Gastrocnemius medialis (tissue), 4 donors: Measurements from ENCODE around the gene IKZF4. TPM values are rescaled to one million over a fixed set of nuclear protein-coding genes. Genes with fewer than 3 reads are reported as not detected.
"Not testable (repeated sequence)": the region's sequence is repeated elsewhere in the genome, so short reads cannot be mapped to it uniquely, and the experiment has no call there.

Experiments
- ATAC-seq, 2 donors: fragments of 150-250 bp; one replicate each; pipeline ENCODE4 v1.9.1; 2016
- DNase-seq, 2 donors: peaks; one replicate each; pipeline ENCODE4 v3.0.0-alpha.2; 2019
- H3K27ac ChIP-seq, 4 donors: fragments of 200-600 bp; sonication (generic); 1 replicate in 1 of 4; 2 replicates in 3 of 4; pipeline ENCODE4 v1.5.1; 2016 to 2018; ENCODE audit warnings: mild to moderate bottlenecking in 2 of 4, moderate library complexity in 1 of 4
- H3K27me3 ChIP-seq, 3 donors: fragments of 200-600 bp; sonication (generic) in 2 of 3; 1 replicate in 1 of 3; 2 replicates in 2 of 3; pipeline versions ENCODE4 v1.5.1 to v1.6.0; 2016 to 2019; ENCODE audit warnings: mild to moderate bottlenecking in 1 of 3, moderate library complexity in 1 of 3
- H3K36me3 ChIP-seq, 2 donors: fragments of 200-600 bp; sonication (generic) in 1 of 2; one replicate each; pipeline ENCODE4 v1.5.1; 2017 to 2018
- H3K4me1 ChIP-seq, 2 donors: fragments of 200-600 bp; sonication (generic) in 1 of 2; one replicate each; pipeline ENCODE4 v1.5.1; 2016 to 2017; ENCODE audit warnings: mild to moderate bottlenecking in 2 of 2
- H3K4me3 ChIP-seq, 4 donors: fragments of 200-600 bp; sonication (generic) in 3 of 4; 1 replicate in 1 of 4; 2 replicates in 3 of 4; pipeline ENCODE4 v1.5.1; 2016 to 2019; ENCODE audit warnings: mild to moderate bottlenecking in 2 of 4
- H3K9me3 ChIP-seq, 3 donors: fragments of 200-600 bp; sonication (generic) in 2 of 3; 1 replicate in 1 of 3; 2 replicates in 2 of 3; pipeline ENCODE4 v1.5.1; 2016 to 2019
- CTCF ChIP-seq, 5 experiments: fragments of 450-650 bp in 3 of 5; fragments of 200-600 bp in 2 of 5; sonication (generic) in 2 of 5; IDR thresholded peaks in 4 of 5; conservative IDR thresholded peaks in 1 of 5; 1 replicate in 4 of 5; 2 replicates in 1 of 5; pipeline ENCODE4 v1.5.1; 2016 to 2019; ENCODE audit warnings: antibody characterized with exemption in 5 of 5, mild to moderate bottlenecking in 3 of 5, moderate library complexity in 3 of 5
- POLR2A ChIP-seq, 2 donors: fragments of 450-650 bp; IDR thresholded peaks; one replicate each; pipeline ENCODE4 v1.6.1; 2017; ENCODE audit warnings: antibody characterized with exemption in 2 of 2, mild to moderate bottlenecking in 2 of 2, moderate library complexity in 2 of 2
- in situ Hi-C, 4 donors: fragments of 200-750 bp; cut with MboI; loops; one replicate each; pipeline versions ENCODE4 v1.15.0 to v1.8.0; 2017; ENCODE audit warnings: low sequenced_read_pairs in 4 of 4
- intact Hi-C: fragments of 100-400 bp; cut with DNase I; formaldehyde crosslinking; loops from one replicate; pipeline ENCODE4 v1.15.1; 2023; ENCODE audit warnings: low total_unique reads
- total RNA-seq, 4 donors: library from RNA; depleted of rRNA; stranded (reverse); fragments of >200 nt; gene quantifications; one replicate each; pipeline versions ENCODE4 v1.1.0 to v1.2.3, GENCODE V29; 2016

The IKZF4 gene
- total RNA-seq, 4 donors from 2014 or later, result 4.0 to 6.3 (median 5.6) TPM

DNA sequence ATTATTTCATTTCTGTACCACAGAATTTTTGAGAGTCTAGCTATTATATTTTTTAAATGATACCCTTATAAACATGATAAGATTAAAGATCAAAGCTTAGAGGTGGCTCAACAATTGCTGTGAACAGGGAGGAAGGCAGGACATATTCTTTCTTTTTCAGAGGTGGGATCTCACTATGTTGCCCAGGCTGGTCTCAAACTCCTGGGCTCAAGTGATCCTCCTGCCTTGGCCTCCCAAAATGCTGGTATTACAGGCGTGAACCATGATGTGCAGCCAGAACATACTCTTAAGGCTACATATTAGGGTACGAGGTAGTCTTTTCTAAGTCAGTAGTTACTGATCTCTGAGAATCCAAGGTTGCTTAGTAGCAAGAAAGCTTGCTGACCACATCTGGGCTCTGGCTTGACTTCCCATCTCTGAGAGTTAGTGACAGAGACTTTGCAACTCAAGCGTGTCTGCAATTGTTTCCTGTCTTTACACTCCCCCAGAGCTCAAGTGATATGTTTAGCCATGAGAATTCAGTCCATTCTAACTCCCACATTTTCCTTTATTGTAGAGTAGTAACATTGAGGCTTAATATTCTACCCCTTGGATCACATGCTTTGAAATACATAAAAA lies 38.4 kb upstream of the IKZF4 start:
- peaks cover 2 to 3% of the 10 kb centered on the region in 2 donors for H3K4me1 ChIP-seq
- H3K27ac ChIP-seq, result no peak overlapping the region
- ATAC-seq, result no peak
- DNase-seq, result no peak
- no peaks in the 10 kb centered on the region for H3K27me3 ChIP-seq
- in situ Hi-C loops (no loop called here), intact Hi-C loops (no loop called here)
- H3K9me3 ChIP-seq, result no peaks in the 10 kb centered on the region
- H3K4me3 ChIP-seq, result no peak overlapping the region
- no peak for TF ChIP-seq POLR2A (IDR thresholded peaks at IDR 0.05)
- TF ChIP-seq CTCF (IDR thresholded peaks at IDR 0.05 in 4 of 5, conservative IDR thresholded peaks at IDR 0.05 in 1 of 5), result no peak
- peaks cover 0 to 50% of the 10 kb centered on the region in 2 donors for H3K36me3 ChIP-seq

DNA sequence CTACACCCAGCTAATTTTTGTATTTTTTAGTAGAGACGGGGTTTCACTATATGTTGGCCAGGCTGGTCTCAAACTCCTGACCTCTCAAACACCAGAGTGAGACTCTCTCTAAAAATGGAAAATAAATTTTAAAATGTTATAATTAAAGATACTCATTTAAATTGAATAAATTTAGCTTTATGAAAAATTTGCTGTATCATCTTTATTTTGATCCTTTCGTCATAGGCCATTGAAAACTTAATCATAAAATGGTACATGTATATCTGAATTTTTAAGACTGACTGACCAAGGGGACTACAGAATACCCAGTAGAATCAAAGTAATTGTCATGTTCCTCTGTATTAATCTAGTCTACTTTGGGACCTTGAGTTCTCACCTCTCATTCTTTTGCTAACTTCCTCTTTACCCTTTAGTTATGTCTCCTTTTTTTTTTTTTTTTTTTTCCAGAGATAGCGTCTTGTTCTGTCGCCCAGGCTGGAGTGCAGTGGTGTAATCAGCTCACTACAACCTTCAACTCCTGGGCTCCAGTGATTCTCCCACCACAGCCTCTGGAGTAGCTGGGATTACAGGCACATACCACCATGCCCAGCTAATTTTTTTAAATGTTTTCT lies 37.5 kb upstream of the IKZF4 start:
- H3K36me3 ChIP-seq, result peaks cover 0 to 59% of the 10 kb centered on the region in 2 donors

DNA sequence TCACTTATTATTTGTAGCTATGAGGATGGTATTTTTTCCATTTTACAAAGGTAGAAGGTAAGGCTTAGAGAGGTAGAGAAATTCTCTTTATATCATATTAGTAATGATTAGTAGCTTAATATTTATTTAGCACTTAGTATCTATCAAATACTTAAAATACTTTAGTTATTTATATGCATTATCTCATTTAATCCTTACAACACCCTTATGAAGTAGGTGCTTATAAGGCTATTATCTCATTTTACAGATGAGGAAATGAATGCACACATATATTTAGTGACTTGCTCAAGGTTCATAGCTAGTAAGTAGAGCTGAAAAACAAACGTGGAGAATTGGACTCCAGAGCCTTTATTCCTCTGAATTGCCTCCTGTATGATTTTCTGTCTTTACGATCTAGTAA lies 36.0 kb upstream of the IKZF4 start:
- in situ Hi-C loops (no loop called here), intact Hi-C loops (no loop called here)
- ATAC-seq, result no peak
- Histone ChIP-seq H3K4me3 (no peak overlapping the region), H3K27ac (no peak overlapping the region), H3K27me3 (no peaks in the 10 kb centered on the region), H3K9me3 (no peaks in the 10 kb centered on the region), H3K36me3 (peaks cover 0 to 68% of the 10 kb centered on the region in 2 donors), H3K4me1 (no peaks in the 10 kb centered on the region)
- TF ChIP-seq POLR2A (IDR thresholded peaks at IDR 0.05), result no peak
- no peak for TF ChIP-seq CTCF (IDR thresholded peaks at IDR 0.05 in 4 of 5, conservative IDR thresholded peaks at IDR 0.05 in 1 of 5)
- no peak for DNase-seq

More for the DNA sequence above, 37.5 kb upstream of the IKZF4 start:
- no peak for TF ChIP-seq CTCF (IDR thresholded peaks at IDR 0.05 in 4 of 5, conservative IDR thresholded peaks at IDR 0.05 in 1 of 5)
- DNase-seq (no peak), ATAC-seq (no peak)
- no peak overlapping the region for H3K4me3 ChIP-seq
- H3K9me3 ChIP-seq, result no peaks in the 10 kb centered on the region
- H3K4me1 ChIP-seq, result no peaks in the 10 kb centered on the region
- H3K27ac ChIP-seq, result no peak overlapping the region
- intact Hi-C loops, result no loop called here
- in situ Hi-C loops, result no loop called here
- no peaks in the 10 kb centered on the region for H3K27me3 ChIP-seq

DNA sequence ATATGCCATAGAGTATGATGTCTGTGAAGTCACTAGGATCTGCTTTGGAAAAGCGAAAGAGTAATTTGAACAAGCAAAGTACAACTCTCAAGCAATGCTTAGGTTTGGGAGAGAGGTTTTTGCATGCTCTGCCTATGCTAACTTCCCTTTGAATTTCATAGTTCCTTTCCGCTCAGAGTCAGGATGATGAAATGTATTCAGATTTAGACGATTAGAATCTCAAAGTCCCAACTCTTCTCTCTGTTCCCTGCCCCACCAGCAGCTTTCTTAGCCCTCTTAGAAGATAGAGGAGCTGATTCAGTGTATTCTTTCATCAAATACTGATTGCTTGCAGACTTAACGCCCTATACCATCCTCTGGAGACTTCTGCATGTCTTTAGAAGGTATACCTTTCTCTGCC lies 35.5 kb upstream of the IKZF4 start:
- H3K27ac ChIP-seq, result no peak overlapping the region
- H3K9me3 ChIP-seq, result no peaks in the 10 kb centered on the region
- intact Hi-C loops, result no loop called here
- no peak for TF ChIP-seq POLR2A (IDR thresholded peaks at IDR 0.05)
- TF ChIP-seq CTCF (IDR thresholded peaks at IDR 0.05 in 4 of 5, conservative IDR thresholded peaks at IDR 0.05 in 1 of 5), result no peak
- H3K4me1 ChIP-seq, result no peaks in the 10 kb centered on the region
- H3K36me3 ChIP-seq, result peaks cover 0 to 73% of the 10 kb centered on the region in 2 donors
- in situ Hi-C loops, result no loop called here
- H3K4me3 ChIP-seq, result no peak overlapping the region
- no peaks in the 10 kb centered on the region for H3K27me3 ChIP-seq
- ATAC-seq (no peak), DNase-seq (no peak)

- H3K4me1 ChIP-seq, H3K27ac ChIP-seq, ATAC-seq, H3K4me3 ChIP-seq, in situ Hi-C loops, intact Hi-C loops, DNase-seq, H3K27me3 ChIP-seq, H3K9me3 ChIP-seq: not testable (repeated sequence)
- peaks cover 5 to 73% of the 10 kb centered on the region in 2 donors for H3K36me3 ChIP-seq
Measured at GRCh38 chr12:55985976-55986375, 34.9 kb upstream of the IKZF4 start.
